DMS 273 treated with DMSO at 0.1 percent for 48 hours (cell line): Measurements from ENCODE around the gene NPIPB13.
"Not testable (repeated sequence)": the region's sequence is repeated elsewhere in the genome, so short reads cannot be mapped to it uniquely, and the experiment has no call there.

Source experiments
- DNase-seq: peaks from one replicate; lab custom pipeline; 2025; lab: John Stamatoyannopoulos, UW

The NPIPB13 gene

DNA sequence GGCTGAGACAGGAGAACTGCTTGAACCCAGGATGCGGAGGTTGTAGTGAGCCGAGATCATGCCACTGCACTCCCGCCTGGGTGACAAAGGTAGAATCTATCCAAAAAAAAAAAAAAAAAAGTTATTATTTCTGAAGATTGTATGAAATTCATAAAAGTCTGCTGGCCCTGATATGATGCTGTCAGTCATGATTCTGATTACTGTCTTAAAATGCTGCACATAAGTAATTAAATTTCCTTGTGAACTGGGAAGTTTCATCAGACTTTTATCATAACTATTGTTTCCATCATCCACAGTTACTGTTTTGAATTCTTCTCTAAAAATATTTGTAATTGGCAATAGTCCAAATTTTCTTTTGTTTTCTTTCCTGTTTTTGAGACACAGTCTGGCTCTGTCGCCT lies at the start of gene NPIPB13:
TSS of gene NPIPB13 (minus strand) at position 101 of the 400 bp plus-strand sequence. CDS start 2,906 bp downstream, outside the sequence.
- not testable (repeated sequence) for DNase-seq

DNA sequence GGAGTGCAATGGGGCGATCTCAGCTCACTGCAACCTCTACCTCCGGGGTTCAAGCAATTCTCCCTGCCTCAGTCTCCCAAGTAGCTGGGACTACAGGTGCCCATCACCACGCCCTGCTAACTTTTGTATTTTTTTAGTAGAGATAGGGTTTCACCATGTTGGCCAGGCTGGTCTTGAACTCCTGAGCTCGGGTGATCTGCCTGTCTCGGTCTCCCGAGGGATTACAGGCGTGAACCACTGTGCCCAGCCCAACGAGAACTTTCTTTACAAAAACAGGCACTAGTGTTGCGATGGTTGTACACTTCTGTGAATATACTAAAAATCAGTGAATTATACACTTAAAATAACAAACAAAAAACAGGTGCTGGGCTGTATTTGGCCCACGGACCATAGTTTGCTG lies 34.1 kb upstream of the NPIPB13 start:
- not testable (repeated sequence) for DNase-seq

DNA sequence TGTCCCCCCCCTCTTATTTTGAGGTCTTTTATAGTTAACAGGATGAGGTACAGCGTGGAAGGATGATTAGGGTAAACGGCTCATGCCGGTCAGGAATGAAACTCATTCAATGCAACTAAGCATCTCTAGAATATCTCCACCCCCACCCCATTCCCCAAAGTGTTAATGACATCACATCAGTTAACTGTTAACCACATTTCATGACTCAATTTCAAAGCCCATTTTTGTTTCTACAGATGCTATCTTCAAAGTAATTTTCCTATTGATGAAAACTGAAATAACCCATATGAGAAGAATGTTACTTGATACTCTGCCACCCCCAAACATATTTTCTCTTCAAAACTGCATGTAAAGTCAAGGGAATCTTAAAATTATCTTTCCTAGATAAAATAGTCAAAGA lies 30.2 kb upstream of the NPIPB13 start:
- DNase-seq: not testable (repeated sequence)

DNA sequence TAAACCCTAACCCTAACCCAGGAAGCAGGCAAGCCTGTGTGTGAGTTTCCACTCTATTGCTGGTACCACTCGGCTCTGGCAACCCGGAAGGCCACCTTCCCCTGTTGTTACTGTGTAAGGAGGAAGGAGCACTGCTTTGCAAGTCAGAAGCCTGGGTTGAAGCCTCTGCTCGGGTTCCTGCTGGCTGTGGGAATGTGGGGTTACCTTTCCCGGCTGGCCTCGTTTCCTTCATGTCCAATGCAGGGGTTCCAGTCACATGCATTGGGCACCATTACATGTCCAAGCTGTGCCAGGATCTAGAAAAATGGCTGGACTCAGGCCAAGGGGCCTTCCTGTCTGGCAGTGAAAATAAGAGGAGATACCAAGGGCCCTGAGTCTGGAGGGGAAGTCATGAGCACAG lies 31.2 kb downstream of the NPIPB13 start:
- not testable (repeated sequence) for DNase-seq

DNA sequence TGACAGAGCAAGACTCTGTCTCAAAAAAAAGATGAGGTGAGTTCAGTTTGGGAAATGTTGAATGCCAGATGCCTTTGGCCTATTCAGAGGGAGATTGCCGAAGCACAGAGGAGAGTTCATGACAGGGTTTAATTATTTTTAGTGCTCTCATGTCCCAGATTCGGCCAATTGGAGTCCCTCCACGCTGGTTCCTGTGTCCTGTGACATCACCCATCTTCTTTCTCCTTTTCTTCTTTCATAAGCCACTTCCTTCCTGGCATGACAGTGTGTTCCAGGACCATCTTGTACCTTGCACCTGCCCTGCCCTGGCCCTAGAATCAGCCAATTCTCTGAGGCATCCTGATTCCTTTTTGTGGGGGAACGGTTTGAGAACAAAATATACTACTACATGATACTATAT lies 36.9 kb downstream of the NPIPB13 start:
- not testable (repeated sequence) for DNase-seq

DNA sequence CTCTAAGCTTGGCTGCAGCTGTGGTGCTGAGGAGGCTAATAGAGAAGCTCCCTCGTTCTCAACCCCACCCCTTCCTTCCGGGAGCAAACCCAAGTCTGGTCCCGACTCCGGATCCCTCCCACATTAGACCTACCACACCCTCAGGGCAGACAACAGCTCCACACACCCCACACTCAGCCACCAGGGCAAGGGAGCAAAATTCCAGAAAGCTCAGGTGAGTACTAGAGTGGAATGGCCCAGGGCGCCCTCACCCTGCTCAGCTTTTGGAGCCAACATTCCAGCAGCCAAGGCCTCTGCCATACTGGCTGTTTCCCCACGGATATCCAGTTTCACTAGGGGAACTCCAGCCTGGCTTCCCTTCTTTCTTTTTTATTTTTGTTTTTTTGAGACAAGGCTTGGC lies 39.2 kb downstream of the NPIPB13 start:
- not testable (repeated sequence) for DNase-seq

DNA sequence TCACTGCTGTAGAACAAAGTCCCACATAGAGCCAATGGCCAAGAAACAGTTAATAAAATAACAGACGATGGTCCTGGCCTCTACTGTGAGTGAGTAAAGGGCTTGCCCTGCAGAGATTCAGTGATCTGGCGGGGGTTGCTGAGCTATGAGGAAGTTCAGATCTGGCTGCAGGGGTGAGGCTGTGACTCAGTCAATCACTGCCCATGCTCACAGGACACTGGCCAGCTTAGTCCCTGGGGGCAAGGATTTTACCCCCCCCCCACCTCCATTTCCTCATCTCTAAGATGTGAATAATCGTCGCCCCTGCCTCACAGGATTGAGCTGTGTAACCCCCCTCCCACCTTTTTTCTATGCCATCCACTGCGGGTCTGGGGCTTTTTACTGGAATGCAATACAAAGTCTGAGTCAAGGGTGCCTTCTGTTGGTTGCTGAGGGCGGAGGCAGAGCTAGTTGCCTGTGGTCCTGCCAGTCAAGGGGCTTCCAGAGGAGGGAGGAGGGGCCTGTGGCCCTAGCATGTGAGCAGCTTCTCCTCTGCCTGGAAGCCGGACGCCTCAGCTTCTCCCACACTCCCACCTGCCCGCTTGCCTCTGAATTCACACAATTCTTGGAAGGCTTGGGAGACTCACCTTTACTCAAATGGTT lies 41.1 kb downstream of the NPIPB13 start:
- not testable (repeated sequence) for DNase-seq

DNA sequence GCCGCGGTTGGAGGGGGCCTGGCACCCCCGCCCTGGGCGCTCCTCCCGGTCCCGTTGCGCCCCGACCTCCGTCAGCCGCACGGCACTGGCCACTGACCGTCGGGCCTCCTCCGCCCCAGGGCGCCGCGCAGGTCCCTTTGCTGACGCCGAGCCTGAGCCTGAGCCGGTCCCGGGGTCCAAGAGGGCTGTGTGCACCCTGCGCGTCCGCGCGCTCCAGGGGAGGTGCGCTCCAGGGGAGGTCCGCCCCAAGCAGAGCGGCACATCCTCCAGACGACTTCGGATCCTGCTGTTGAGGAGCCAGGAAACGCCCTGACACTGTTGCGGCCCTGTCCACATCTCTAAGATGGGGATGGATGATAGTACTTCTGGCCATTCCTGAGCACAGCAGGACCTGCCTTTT lies 42.0 kb downstream of the NPIPB13 start:
- not testable (repeated sequence) for DNase-seq

DNA sequence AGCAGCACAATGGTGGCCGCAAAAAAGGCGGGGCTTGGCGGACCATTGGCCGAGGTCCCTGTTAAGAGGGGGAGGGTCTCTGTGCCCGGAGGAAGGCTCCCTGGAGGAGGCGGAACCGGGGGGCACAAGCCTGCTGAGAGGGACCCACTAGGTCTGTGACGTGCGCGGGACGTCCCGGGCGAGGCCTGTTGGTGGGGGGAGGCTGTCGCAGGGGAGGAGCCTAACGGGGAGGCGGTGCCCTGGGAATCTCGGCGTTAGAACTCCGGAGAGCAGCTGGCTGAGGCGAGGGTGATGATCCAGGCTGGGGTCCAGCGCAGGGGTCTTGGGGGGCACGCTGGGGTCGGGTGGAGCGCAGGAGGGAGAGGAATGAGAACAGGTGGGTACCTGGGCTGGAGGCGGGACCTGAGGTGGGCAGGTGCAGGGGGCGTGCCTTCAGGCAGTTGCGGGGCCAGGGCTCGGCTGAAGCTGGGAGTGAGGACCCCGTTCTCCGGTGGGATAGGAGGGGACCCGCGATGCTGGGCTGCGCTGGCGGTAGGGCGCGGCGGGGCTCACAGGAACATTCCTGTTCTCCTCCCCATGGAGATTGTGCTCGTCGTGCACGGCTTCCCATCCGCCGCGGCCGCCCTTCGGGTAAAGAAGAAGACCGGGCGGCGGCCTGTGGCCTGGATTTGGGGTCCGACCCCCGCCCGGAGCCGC lies 42.6 kb downstream of the NPIPB13 start:
- DNase-seq: not testable (repeated sequence)

- DNase-seq: not testable (repeated sequence)
Observed at GRCh38 chr16:30199608-30200343, 48.5 kb downstream of the NPIPB13 start.

- DNase-seq: not testable (repeated sequence)
Observed at GRCh38 chr16:30199049-30199448, 49.2 kb downstream of the NPIPB13 start, which contains the start of gene SULT1A3. TSS of gene SULT1A3 (plus strand) at chr16:30199255. CDS start at chr16:30200729, 1,474 bp downstream.
